SK-N-SH treated with all-trans-retinoic acid at 6 μM for 48 hours (cell line): Measurements from ENCODE around the gene NUTM2A.
"Not testable (repeated sequence)": the region's sequence is repeated elsewhere in the genome, so short reads cannot be mapped to it uniquely, and the experiment has no call there.

Source experiments
- ARNTL ChIP-seq: fragments of 450-650 bp; formaldehyde crosslinking; IDR thresholded peaks from 2 replicates; pipeline ENCODE4 v1.5.0; 2020; ENCODE audit warnings: low read depth, mild to moderate bottlenecking, moderate library complexity, borderline replicate concordance
- BACH2 ChIP-seq: fragments of 250-450 bp; sonication (Bioruptor Pico); IDR thresholded peaks from 2 replicates; pipeline ENCODE4 v1.9.0; 2021; ENCODE audit warnings: mild to moderate bottlenecking, borderline replicate concordance
- CREB5 ChIP-seq: fragments of 250-450 bp; sonication (Bioruptor Pico); IDR thresholded peaks from 2 replicates; pipeline ENCODE4 v1.5.1; 2020; ENCODE audit warnings: low read depth, mild to moderate bottlenecking, moderate library complexity
- CSRNP3 ChIP-seq: fragments of 250-450 bp; sonication (Bioruptor Pico); IDR thresholded peaks from 2 replicates; pipeline ENCODE4 v1.5.1; 2021; ENCODE audit warnings: mild to moderate bottlenecking, moderate library complexity
- PATZ1 ChIP-seq: fragments of 250-450 bp; sonication (Bioruptor Pico); IDR thresholded peaks from 2 replicates; pipeline ENCODE4 v1.8.0; 2020; ENCODE audit warnings: mild to moderate bottlenecking, moderate library complexity, borderline replicate concordance
- POU6F1 ChIP-seq: fragments of 250-450 bp; sonication (Bioruptor Pico); IDR thresholded peaks from 2 replicates; pipeline ENCODE4 v1.8.0; 2021; ENCODE audit warnings: low read depth, mild to moderate bottlenecking, moderate library complexity, borderline replicate concordance
- RARB ChIP-seq: fragments of 250-450 bp; sonication (Bioruptor Pico); IDR thresholded peaks from 2 replicates; pipeline ENCODE4 v1.8.0; 2021; ENCODE audit warnings: mild to moderate bottlenecking, moderate library complexity
- SNAI2 ChIP-seq: fragments of 250-450 bp; sonication (Bioruptor Pico); IDR thresholded peaks from 2 replicates; pipeline ENCODE4 v1.5.0; 2020; ENCODE audit warnings: mild to moderate bottlenecking, moderate library complexity
- TCF4 ChIP-seq: fragments of 250-450 bp; sonication (Bioruptor Pico); IDR thresholded peaks from 2 replicates; pipeline ENCODE4 v1.8.0; 2021; ENCODE audit warnings: mild to moderate bottlenecking, moderate library complexity, borderline replicate concordance
- TOX ChIP-seq: fragments of 250-450 bp; sonication (Bioruptor Pico); IDR thresholded peaks from 2 replicates; pipeline ENCODE4 v1.8.0; 2021; ENCODE audit warnings: mild to moderate bottlenecking, moderate library complexity, borderline replicate concordance
- TSHZ2 ChIP-seq: fragments of 250-450 bp; sonication (Bioruptor Pico); IDR thresholded peaks from 2 replicates; pipeline ENCODE4 v1.5.0; 2020; ENCODE audit warnings: mild to moderate bottlenecking, moderate library complexity
- ZFP3 ChIP-seq: fragments of 250-450 bp; sonication (Bioruptor Pico); IDR thresholded peaks from 2 replicates; pipeline ENCODE4 v1.5.0; 2020; ENCODE audit warnings: mild to moderate bottlenecking, moderate library complexity
- ZNF8 ChIP-seq: fragments of 450-650 bp; formaldehyde crosslinking; IDR thresholded peaks from 2 replicates; pipeline ENCODE4 v1.5.0; 2020; ENCODE audit warnings: mild to moderate bottlenecking, moderate library complexity

- not testable (repeated sequence) for TF ChIP-seq PATZ1 (CRISPR knock-in tag); RARB; TOX; ZFP3; POU6F1 (CRISPR knock-in tag); ZNF8; ARNTL (CRISPR knock-in tag); CSRNP3 (CRISPR knock-in tag); TSHZ2 (CRISPR knock-in tag); TCF4 (CRISPR knock-in tag); CREB5 (CRISPR knock-in tag); BACH2 (CRISPR knock-in tag); SNAI2 (CRISPR knock-in tag)
Observed at GRCh38 chr10:87187573-87187972, 37.7 kb upstream of the NUTM2A start.
